Measurements from ENCODE around the gene GNA12.

- TF ChIP-seq POLR2A (IDR thresholded peaks at IDR 0.05) (no peak), CTCF (IDR thresholded peaks at IDR 0.05) (no peak)
These were observed 57.4 kb downstream of the GNA12 start for GRCh38 chr7:2786607-2787116.

Measured in adrenal gland (tissue), 5 donors.